Transverse colon (tissue), 3 donors: Measurements from ENCODE around the gene FAM20C.

Experiments
- POLR2A ChIP-seq: fragments of 450-650 bp; IDR thresholded peaks from one replicate; pipeline ENCODE4 v1.6.1; 2016; ENCODE audit warnings: antibody characterized with exemption, mild to moderate bottlenecking, moderate library complexity
- TF ChIP-seq, protein P1 (sequence below), 5 experiments: fragments of 200-600 bp in 3 of 5; fragments of 450-650 bp in 2 of 5; sonication (generic) in 3 of 5; IDR thresholded peaks; 1 replicate in 2 of 5; 2 replicates in 3 of 5; pipeline ENCODE4 v1.5.1; 2016 to 2017; ENCODE audit warnings: antibody characterized with exemption in 5 of 5, inconsistent platforms in 3 of 5, mild to moderate bottlenecking in 2 of 5, moderate library complexity in 1 of 5

DNA sequence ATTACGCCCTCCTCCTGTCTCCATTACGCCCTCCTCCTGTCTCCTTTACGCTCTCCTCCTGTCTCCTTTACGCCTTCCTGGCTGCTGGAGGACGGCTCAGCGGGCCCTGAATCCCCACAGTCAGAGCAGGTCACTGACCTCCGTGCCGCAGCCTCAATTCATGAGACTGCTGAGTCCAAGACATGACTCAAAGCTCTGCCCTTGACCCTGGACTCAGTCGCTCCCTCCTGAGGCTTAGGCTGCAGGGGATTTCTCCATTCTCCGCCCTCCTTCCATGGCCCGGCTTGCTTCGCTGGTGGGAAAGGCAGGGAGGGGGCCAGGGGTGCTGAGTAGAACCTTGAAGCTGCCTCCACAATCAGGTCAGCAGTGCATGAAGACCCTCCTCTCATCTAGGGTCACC, 76.6 kb downstream of the FAM20C start:
- no peak for TF ChIP-seq POLR2A
- TF ChIP-seq, protein P1, sequence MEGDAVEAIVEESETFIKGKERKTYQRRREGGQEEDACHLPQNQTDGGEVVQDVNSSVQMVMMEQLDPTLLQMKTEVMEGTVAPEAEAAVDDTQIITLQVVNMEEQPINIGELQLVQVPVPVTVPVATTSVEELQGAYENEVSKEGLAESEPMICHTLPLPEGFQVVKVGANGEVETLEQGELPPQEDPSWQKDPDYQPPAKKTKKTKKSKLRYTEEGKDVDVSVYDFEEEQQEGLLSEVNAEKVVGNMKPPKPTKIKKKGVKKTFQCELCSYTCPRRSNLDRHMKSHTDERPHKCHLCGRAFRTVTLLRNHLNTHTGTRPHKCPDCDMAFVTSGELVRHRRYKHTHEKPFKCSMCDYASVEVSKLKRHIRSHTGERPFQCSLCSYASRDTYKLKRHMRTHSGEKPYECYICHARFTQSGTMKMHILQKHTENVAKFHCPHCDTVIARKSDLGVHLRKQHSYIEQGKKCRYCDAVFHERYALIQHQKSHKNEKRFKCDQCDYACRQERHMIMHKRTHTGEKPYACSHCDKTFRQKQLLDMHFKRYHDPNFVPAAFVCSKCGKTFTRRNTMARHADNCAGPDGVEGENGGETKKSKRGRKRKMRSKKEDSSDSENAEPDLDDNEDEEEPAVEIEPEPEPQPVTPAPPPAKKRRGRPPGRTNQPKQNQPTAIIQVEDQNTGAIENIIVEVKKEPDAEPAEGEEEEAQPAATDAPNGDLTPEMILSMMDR (IDR thresholded peaks at IDR 0.05): no peak
